Body of pancreas (tissue), 4 donors: ENCODE data around the gene TRAPPC12. TPM values are rescaled to one million over a fixed set of nuclear protein-coding genes. Genes with fewer than 3 reads are reported as not detected.

ENCODE experiments used
- ATAC-seq: fragments of 150-250 bp; one replicate; pipeline ENCODE4 v1.9.1; 2016
- DNase-seq, 4 donors: peaks; one replicate each; pipeline ENCODE4 v3.0.0-alpha.2; 2019
- H3K27ac ChIP-seq, 4 donors: fragments of 200-600 bp; sonication (generic); 1 replicate in 3 of 4; 2 replicates in 1 of 4; pipeline versions ENCODE4 v1.5.1 to v1.6.1; 2016 to 2019; ENCODE audit warnings: mild to moderate bottlenecking in 1 of 4, mixed read lengths in 1 of 4, moderate library complexity in 1 of 4
- H3K27me3 ChIP-seq, 2 donors: fragments of 200-600 bp; sonication (generic); one replicate each; pipeline ENCODE4 v1.6.0; 2016; ENCODE audit warnings: mild to moderate bottlenecking in 1 of 2
- H3K36me3 ChIP-seq, 2 donors: fragments of 200-600 bp; sonication (generic); replicated peaks in 1 of 2; 2 replicates each; pipeline ENCODE4 v1.5.1; 2016; ENCODE audit warnings: low read depth in 2 of 2; ENCODE audit not compliant: insufficient read depth in 1 of 2
- H3K4me1 ChIP-seq: fragments of 200-600 bp; sonication (generic); one replicate; pipeline ENCODE4 v1.6.0; 2016
- H3K4me3 ChIP-seq, 2 donors: fragments of 200-600 bp; sonication (generic); 1 replicate in 1 of 2; 2 replicates in 1 of 2; pipeline ENCODE4 v1.5.1; 2016 to 2019
- H3K9me3 ChIP-seq, 3 donors: fragments of 200-600 bp; sonication (generic); 1 replicate in 2 of 3; 2 replicates in 1 of 3; pipeline ENCODE4 v1.5.1; 2016
- POLR2A ChIP-seq, 3 donors: fragments of 450-650 bp; IDR thresholded peaks; one replicate each; pipeline ENCODE4 v1.6.1; 2016; ENCODE audit warnings: antibody characterized with exemption in 3 of 3, mild to moderate bottlenecking in 2 of 3
- WGBS, 2 donors: methylation state at CpG; one replicate each; pipeline ENCODE4 v1.1.5; 2017; 5-methylcytosine and 5-hydroxymethylcytosine counted together
- intact Hi-C: fragments of 100-400 bp; cut with DNase I; formaldehyde crosslinking; loops from one replicate; pipeline ENCODE4 v1.15.1; 2023
- total RNA-seq, 2 donors: library from RNA; depleted of rRNA; stranded (reverse); fragments of >200 nt; gene quantifications; one replicate each; pipeline ENCODE4 v1.1.0, GENCODE V29; 2016
- TF ChIP-seq, protein P1 (sequence below), 7 experiments: fragments of 450-650 bp in 4 of 7; fragments of 200-600 bp in 3 of 7; sonication (generic) in 3 of 7; IDR thresholded peaks; one replicate each; pipeline ENCODE4 v1.5.1; 2016 to 2019; ENCODE audit warnings: antibody characterized with exemption in 7 of 7

The TRAPPC12 gene
- total RNA-seq, 2 donors from 2014 or later = 43.1 to 134 TPM

DNA sequence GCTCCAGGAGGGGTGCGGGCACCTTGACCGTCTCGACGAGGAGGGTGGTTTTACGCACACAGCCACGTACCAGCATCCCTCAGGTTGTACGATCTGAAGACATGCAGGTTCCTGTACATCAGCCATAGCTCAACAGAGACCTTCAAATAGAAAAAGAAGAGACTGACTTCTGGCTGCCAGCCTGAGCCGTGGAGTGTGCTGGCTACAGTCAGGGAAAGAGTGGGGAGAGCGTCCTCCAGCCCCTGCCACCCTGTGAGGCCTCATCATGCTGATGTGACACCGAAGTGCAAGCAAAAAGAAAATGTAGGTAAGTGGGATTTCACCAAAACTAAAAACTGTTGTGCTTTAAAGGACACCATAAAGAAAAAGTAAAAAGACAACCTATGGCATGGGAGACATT, 92.8 kb downstream of the TRAPPC12 start:
- H3K4me1 ChIP-seq = no peaks in the 10 kb centered on the region
- ATAC-seq = no peak
- no peak overlapping the region for H3K27ac ChIP-seq
- peaks cover 0 to 12% of the 10 kb centered on the region in 2 donors for H3K36me3 ChIP-seq
- H3K4me3 ChIP-seq = no peak overlapping the region
- intact Hi-C loops = no loop called here
- DNase-seq = no peak
- 88 to 91% methylated on average over 10 of the region's 10 CpGs for WGBS, 2 donors
- H3K9me3 ChIP-seq = no peaks in the 10 kb centered on the region
- H3K27me3 ChIP-seq = no peaks in the 10 kb centered on the region
- TF ChIP-seq POLR2A (IDR thresholded peaks at IDR 0.05) = no peak
- TF ChIP-seq, protein P1, sequence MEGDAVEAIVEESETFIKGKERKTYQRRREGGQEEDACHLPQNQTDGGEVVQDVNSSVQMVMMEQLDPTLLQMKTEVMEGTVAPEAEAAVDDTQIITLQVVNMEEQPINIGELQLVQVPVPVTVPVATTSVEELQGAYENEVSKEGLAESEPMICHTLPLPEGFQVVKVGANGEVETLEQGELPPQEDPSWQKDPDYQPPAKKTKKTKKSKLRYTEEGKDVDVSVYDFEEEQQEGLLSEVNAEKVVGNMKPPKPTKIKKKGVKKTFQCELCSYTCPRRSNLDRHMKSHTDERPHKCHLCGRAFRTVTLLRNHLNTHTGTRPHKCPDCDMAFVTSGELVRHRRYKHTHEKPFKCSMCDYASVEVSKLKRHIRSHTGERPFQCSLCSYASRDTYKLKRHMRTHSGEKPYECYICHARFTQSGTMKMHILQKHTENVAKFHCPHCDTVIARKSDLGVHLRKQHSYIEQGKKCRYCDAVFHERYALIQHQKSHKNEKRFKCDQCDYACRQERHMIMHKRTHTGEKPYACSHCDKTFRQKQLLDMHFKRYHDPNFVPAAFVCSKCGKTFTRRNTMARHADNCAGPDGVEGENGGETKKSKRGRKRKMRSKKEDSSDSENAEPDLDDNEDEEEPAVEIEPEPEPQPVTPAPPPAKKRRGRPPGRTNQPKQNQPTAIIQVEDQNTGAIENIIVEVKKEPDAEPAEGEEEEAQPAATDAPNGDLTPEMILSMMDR (IDR thresholded peaks at IDR 0.05) = no peak

DNA sequence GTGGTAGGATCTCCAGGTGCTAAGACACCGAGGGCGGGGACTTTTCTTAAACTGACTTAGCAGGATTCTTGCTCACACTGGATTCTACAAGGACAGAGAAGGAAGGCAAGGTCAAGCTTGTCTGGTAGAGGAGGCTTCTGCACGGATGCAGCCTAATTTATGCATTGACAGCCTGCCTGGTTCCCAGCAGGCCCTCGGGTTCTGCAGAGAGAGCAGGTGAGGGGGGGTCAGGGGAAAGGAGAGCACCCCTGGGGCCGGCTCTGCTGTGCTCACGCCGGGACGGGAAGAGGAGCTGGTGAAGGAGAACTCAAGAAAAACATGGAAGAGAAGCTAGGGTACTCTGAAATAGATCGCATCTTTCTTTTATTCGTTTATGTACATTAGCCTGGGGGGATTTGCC, 93.5 kb downstream of the TRAPPC12 start:
- H3K9me3 ChIP-seq = no peaks in the 10 kb centered on the region
- no peak overlapping the region for H3K27ac ChIP-seq
- 82 to 83% methylated on average over 10 of the region's 10 CpGs for WGBS, 2 donors
- DNase-seq (no peak), ATAC-seq (no peak)
- no peak overlapping the region for H3K4me3 ChIP-seq
- intact Hi-C loops = no loop called here
- TF ChIP-seq, protein P1 (IDR thresholded peaks at IDR 0.05) = no peak
- TF ChIP-seq POLR2A (IDR thresholded peaks at IDR 0.05) = no peak
- H3K27me3 ChIP-seq = no peaks in the 10 kb centered on the region
- H3K4me1 ChIP-seq = no peaks in the 10 kb centered on the region
- peaks cover 0 to 8% of the 10 kb centered on the region in 2 donors for H3K36me3 ChIP-seq

DNA sequence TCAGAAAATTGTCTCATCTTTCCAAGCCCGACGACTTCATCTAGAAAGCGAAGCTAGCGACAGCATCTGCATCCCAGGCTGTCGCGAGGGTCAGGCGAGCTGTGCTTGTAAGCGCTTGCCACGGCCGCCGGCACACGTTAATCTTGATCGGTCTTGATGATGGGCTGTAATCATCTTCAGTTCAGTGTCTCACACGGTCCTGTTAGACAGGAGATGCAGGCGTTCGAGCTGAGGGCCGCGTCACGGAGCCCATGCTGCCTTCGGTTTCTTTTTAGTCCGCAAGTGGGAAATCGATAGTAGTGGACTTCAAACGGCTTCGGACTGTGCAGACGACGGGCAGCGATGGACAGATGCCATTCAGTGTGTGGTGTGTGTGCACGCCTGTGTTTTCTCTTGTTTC, 96.3 kb downstream of the TRAPPC12 start:
- H3K4me3 ChIP-seq = no peak overlapping the region
- H3K27ac ChIP-seq = no peak overlapping the region
- no peak for ATAC-seq
- H3K36me3 ChIP-seq = peaks cover 0 to 9% of the 10 kb centered on the region in 2 donors
- TF ChIP-seq POLR2A (IDR thresholded peaks at IDR 0.05) = no peak
- TF ChIP-seq, protein P1 (IDR thresholded peaks at IDR 0.05) = no peak
- no peaks in the 10 kb centered on the region for H3K27me3 ChIP-seq
- H3K9me3 ChIP-seq = no peaks in the 10 kb centered on the region
- 92 to 93% methylated on average over 28 of the region's 28 CpGs for WGBS, 2 donors
- DNase-seq = no peak
- peaks cover 4% of the 10 kb centered on the region for H3K4me1 ChIP-seq
- intact Hi-C loops = no loop called here

DNA sequence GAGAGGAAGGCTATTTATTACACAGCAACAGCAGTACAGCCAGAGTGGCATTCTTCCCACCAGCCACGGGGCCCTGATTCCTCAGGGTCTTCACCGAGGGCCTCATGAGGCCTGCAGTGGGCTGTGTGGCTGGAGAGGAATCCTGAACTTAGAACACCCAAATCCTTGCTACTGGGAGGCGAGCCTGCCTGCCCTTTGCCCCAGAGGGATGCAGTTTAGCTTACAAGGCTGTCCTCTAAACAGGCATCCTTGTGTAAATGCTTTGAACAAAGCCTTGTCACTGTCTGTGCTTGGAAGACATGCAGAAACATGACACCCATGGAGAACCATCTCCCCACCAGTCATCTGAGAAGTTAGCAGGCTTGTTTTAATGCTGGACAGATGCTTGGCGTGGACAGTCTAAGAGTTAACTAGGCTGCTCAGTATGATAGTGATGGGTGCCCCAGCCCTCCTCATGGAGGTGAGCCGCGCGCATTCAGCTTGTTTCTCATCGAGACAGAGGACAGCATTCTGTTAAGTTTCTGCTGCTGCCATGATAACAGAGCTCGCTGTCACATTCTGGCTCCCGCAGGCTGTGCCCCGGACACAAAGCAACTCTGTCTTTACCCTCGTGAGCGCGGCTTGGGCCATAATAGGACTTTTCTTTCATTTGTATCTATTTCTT, 97.0 kb downstream of the TRAPPC12 start:
- H3K4me1 ChIP-seq = peaks cover 8% of the 10 kb centered on the region
- no peak overlapping the region for H3K4me3 ChIP-seq
- TF ChIP-seq, protein P1 (IDR thresholded peaks at IDR 0.05) = no peak
- TF ChIP-seq POLR2A (IDR thresholded peaks at IDR 0.05) = no peak
- intact Hi-C loops = no loop called here
- no peaks in the 10 kb centered on the region for H3K9me3 ChIP-seq
- no peak for ATAC-seq
- WGBS, 2 donors = 81 to 85% methylated on average over 14 of the region's 14 CpGs
- DNase-seq = no peak
- H3K27ac ChIP-seq = no peak overlapping the region
- no peaks in the 10 kb centered on the region for H3K27me3 ChIP-seq
- peaks cover 0 to 9% of the 10 kb centered on the region in 2 donors for H3K36me3 ChIP-seq

DNA sequence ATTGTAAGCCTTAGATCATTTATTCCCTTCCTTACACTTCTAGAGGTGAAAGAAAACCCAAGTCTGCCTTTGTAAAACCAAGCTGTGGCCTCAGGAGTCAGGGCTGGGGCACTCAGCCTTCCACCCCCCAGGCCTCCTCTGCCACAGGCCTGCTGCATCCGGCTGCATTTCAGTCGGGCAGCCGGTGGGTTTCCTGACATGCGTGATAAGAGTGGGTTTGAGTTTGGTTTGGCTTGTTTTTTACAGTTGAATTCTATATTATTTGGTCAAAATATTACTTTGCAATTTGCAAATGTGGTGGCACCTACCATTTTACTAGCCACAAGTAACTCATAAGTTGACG, 97.5 kb downstream of the TRAPPC12 start:
- TF ChIP-seq, protein P1 (IDR thresholded peaks at IDR 0.05) = no peak
- no peaks in the 10 kb centered on the region for H3K27me3 ChIP-seq
- no peak for DNase-seq
- no peaks in the 10 kb centered on the region for H3K9me3 ChIP-seq
- ATAC-seq = no peak
- H3K27ac ChIP-seq = no peak overlapping the region
- no peak overlapping the region for H3K4me3 ChIP-seq
- 76 to 80% methylated on average over 5 of the region's 5 CpGs for WGBS, 2 donors
- peaks cover 0 to 9% of the 10 kb centered on the region in 2 donors for H3K36me3 ChIP-seq
- intact Hi-C loops = no loop called here
- peaks cover 8% of the 10 kb centered on the region for H3K4me1 ChIP-seq
